ENCODE measurements around the gene NPSR1. TPM values are rescaled to one million over a fixed set of nuclear protein-coding genes. Genes with fewer than 3 reads are reported as not detected.
"Not testable (repeated sequence)": the region's sequence is repeated elsewhere in the genome, so short reads cannot be mapped to it uniquely, and the experiment has no call there.

NPSR1 gene
- total RNA-seq, 2 donors from 2014 or later, result not detected

- Mint-ChIP-seq H3K9me3 (peaks cover 0 to 2% of the 10 kb centered on the region in 2 donors), H3K4me1 (ENCODE audit: low read depth) (peaks cover 5% of the 10 kb centered on the region), H3K4me3 (no peak overlapping the region), H3K27me3 (ENCODE audit: low read depth) (peaks cover 24% of the 10 kb centered on the region), H3K27ac (no peak overlapping the region), H3K36me3 (ENCODE audit: insufficient read depth in 2 of 2) (no peaks in the 10 kb centered on the region)
- DNase-seq (no peak), ATAC-seq (replicated peaks in 1 of 2) (no peak)
Observed at GRCh38 chr7:34850681-34851080, 192.7 kb downstream of the NPSR1 start.

- no peak for ATAC-seq (replicated peaks in 1 of 2)
- H3K4me3 Mint-ChIP-seq, result no peak overlapping the region
- H3K9me3 Mint-ChIP-seq, result peaks cover 0 to 2% of the 10 kb centered on the region in 2 donors
- DNase-seq, result no peak
- H3K4me1 Mint-ChIP-seq (ENCODE audit: low read depth), result peaks cover 4% of the 10 kb centered on the region
- H3K27ac Mint-ChIP-seq, result no peak overlapping the region
- H3K36me3 Mint-ChIP-seq (ENCODE audit: insufficient read depth in 2 of 2), result no peaks in the 10 kb centered on the region
- peaks cover 25% of the 10 kb centered on the region for H3K27me3 Mint-ChIP-seq (ENCODE audit: low read depth)
Observed at GRCh38 chr7:34851431-34851830, 193.4 kb downstream of the NPSR1 start.

- not testable (repeated sequence) for H3K36me3 Mint-ChIP-seq (ENCODE audit: insufficient read depth in 2 of 2)
Observed at GRCh38 chr7:34858444-34858843, 200.4 kb downstream of the NPSR1 start.

GRCh38 chr7:34859281-34859680 lies 201.3 kb downstream of the NPSR1 start:
- not testable (repeated sequence) for H3K36me3 Mint-ChIP-seq (ENCODE audit: insufficient read depth in 2 of 2); H3K9me3 Mint-ChIP-seq; H3K4me3 Mint-ChIP-seq; H3K27ac Mint-ChIP-seq; DNase-seq; ATAC-seq (replicated peaks in 1 of 2); H3K4me1 Mint-ChIP-seq (ENCODE audit: low read depth)
- H3K27me3 Mint-ChIP-seq (ENCODE audit: low read depth), result peaks cover 35% of the 10 kb centered on the region

More at GRCh38 chr7:34858444-34858843, 200.4 kb downstream of the NPSR1 start:
- ATAC-seq (replicated peaks in 1 of 2); H3K27ac Mint-ChIP-seq; H3K4me1 Mint-ChIP-seq (ENCODE audit: low read depth); H3K4me3 Mint-ChIP-seq; DNase-seq; H3K9me3 Mint-ChIP-seq: not testable (repeated sequence)
- H3K27me3 Mint-ChIP-seq (ENCODE audit: low read depth), result peaks cover 35% of the 10 kb centered on the region

GRCh38 chr7:34866222-34866621 lies 208.2 kb downstream of the NPSR1 start:
- H3K27me3 Mint-ChIP-seq (ENCODE audit: low read depth), result peaks cover 17% of the 10 kb centered on the region
- ATAC-seq (replicated peaks in 1 of 2); H3K4me3 Mint-ChIP-seq; H3K36me3 Mint-ChIP-seq (ENCODE audit: insufficient read depth in 2 of 2); H3K9me3 Mint-ChIP-seq; DNase-seq; H3K4me1 Mint-ChIP-seq (ENCODE audit: low read depth); H3K27ac Mint-ChIP-seq: not testable (repeated sequence)

GRCh38 chr7:34867341-34867740 lies 209.3 kb downstream of the NPSR1 start:
- DNase-seq; H3K9me3 Mint-ChIP-seq; ATAC-seq (replicated peaks in 1 of 2); H3K27ac Mint-ChIP-seq; H3K36me3 Mint-ChIP-seq (ENCODE audit: insufficient read depth in 2 of 2); H3K4me3 Mint-ChIP-seq; H3K4me1 Mint-ChIP-seq (ENCODE audit: low read depth); H3K27me3 Mint-ChIP-seq (ENCODE audit: low read depth): not testable (repeated sequence)

- H3K4me3 Mint-ChIP-seq; H3K9me3 Mint-ChIP-seq; ATAC-seq (replicated peaks in 1 of 2); H3K27me3 Mint-ChIP-seq (ENCODE audit: low read depth); H3K27ac Mint-ChIP-seq; H3K4me1 Mint-ChIP-seq (ENCODE audit: low read depth); DNase-seq; H3K36me3 Mint-ChIP-seq (ENCODE audit: insufficient read depth in 2 of 2): not testable (repeated sequence)
Observed at GRCh38 chr7:34868602-34869001, 210.6 kb downstream of the NPSR1 start.

- DNase-seq, result no peak
- ATAC-seq (replicated peaks in 1 of 2), result no peak
- H3K4me1 Mint-ChIP-seq (ENCODE audit: low read depth), result no peaks in the 10 kb centered on the region
- H3K4me3 Mint-ChIP-seq, result no peak overlapping the region
- peaks cover 4 to 5% of the 10 kb centered on the region in 2 donors for H3K9me3 Mint-ChIP-seq
- H3K27ac Mint-ChIP-seq, result no peak overlapping the region
- H3K27me3 Mint-ChIP-seq (ENCODE audit: low read depth), result no peaks in the 10 kb centered on the region
- H3K36me3 Mint-ChIP-seq (ENCODE audit: insufficient read depth in 2 of 2), result peaks cover 0 to 1% of the 10 kb centered on the region in 2 donors
Observed at GRCh38 chr7:34869057-34869456, 211.0 kb downstream of the NPSR1 start.

GRCh38 chr7:34870041-34870440 lies 212.0 kb downstream of the NPSR1 start:
- H3K4me3 Mint-ChIP-seq; H3K27ac Mint-ChIP-seq; DNase-seq; H3K27me3 Mint-ChIP-seq (ENCODE audit: low read depth); H3K9me3 Mint-ChIP-seq; H3K36me3 Mint-ChIP-seq (ENCODE audit: insufficient read depth in 2 of 2); H3K4me1 Mint-ChIP-seq (ENCODE audit: low read depth): not testable (repeated sequence)
- peak in 1 of 2 donors; percentile 35 for ATAC-seq (replicated peaks in 1 of 2)

- not testable (repeated sequence) for DNase-seq; H3K4me3 Mint-ChIP-seq; H3K9me3 Mint-ChIP-seq; H3K36me3 Mint-ChIP-seq (ENCODE audit: insufficient read depth in 2 of 2); ATAC-seq (replicated peaks in 1 of 2); H3K27me3 Mint-ChIP-seq (ENCODE audit: low read depth); H3K27ac Mint-ChIP-seq; H3K4me1 Mint-ChIP-seq (ENCODE audit: low read depth)
Observed at GRCh38 chr7:34874329-34874728, 216.3 kb downstream of the NPSR1 start.

- H3K36me3 Mint-ChIP-seq (ENCODE audit: insufficient read depth in 2 of 2), result peaks cover 0 to 1% of the 10 kb centered on the region in 2 donors
- no peak overlapping the region for H3K4me3 Mint-ChIP-seq
- DNase-seq, result no peak
- H3K4me1 Mint-ChIP-seq (ENCODE audit: low read depth), result no peaks in the 10 kb centered on the region
- H3K27ac Mint-ChIP-seq, result no peak overlapping the region
- ATAC-seq (replicated peaks in 1 of 2), result no peak
- peaks cover 4 to 5% of the 10 kb centered on the region in 2 donors for H3K9me3 Mint-ChIP-seq
- no peaks in the 10 kb centered on the region for H3K27me3 Mint-ChIP-seq (ENCODE audit: low read depth)
Observed at GRCh38 chr7:34875481-34875880, 217.5 kb downstream of the NPSR1 start.

- H3K36me3 Mint-ChIP-seq (ENCODE audit: insufficient read depth in 2 of 2); DNase-seq; H3K4me1 Mint-ChIP-seq (ENCODE audit: low read depth); H3K27me3 Mint-ChIP-seq (ENCODE audit: low read depth); H3K27ac Mint-ChIP-seq; H3K9me3 Mint-ChIP-seq; H3K4me3 Mint-ChIP-seq; ATAC-seq (replicated peaks in 1 of 2): not testable (repeated sequence)
Observed at GRCh38 chr7:34878944-34879735, 221.1 kb downstream of the NPSR1 start.

GRCh38 chr7:34879871-34880270 lies 221.9 kb downstream of the NPSR1 start:
- DNase-seq (no peak), ATAC-seq (replicated peaks in 1 of 2) (no peak)
- Mint-ChIP-seq H3K27me3 (ENCODE audit: low read depth) (no peaks in the 10 kb centered on the region), H3K36me3 (ENCODE audit: insufficient read depth in 2 of 2) (peaks cover 6 to 7% of the 10 kb centered on the region in 2 donors), H3K9me3 (peaks cover 8 to 9% of the 10 kb centered on the region in 2 donors), H3K4me1 (ENCODE audit: low read depth) (no peaks in the 10 kb centered on the region), H3K27ac (no peak overlapping the region), H3K4me3 (no peak overlapping the region)

GRCh38 chr7:34883855-34884254 lies 225.8 kb downstream of the NPSR1 start:
- not testable (repeated sequence) for H3K9me3 Mint-ChIP-seq; H3K36me3 Mint-ChIP-seq (ENCODE audit: insufficient read depth in 2 of 2); ATAC-seq (replicated peaks in 1 of 2); H3K27me3 Mint-ChIP-seq (ENCODE audit: low read depth); H3K27ac Mint-ChIP-seq; H3K4me1 Mint-ChIP-seq (ENCODE audit: low read depth); DNase-seq; H3K4me3 Mint-ChIP-seq

All from activated T-cell treated with anti-CD3 and anti-CD28 coated beads, Interleukin-2, amount 50 U/mL, for 72 hours (primary cell).